ENCODE data around the gene MEGF11.
"Not testable (repeated sequence)": the region's sequence is repeated elsewhere in the genome, so short reads cannot be mapped to it uniquely, and the experiment has no call there.

The MEGF11 gene

GRCh38 chr15:66006986-66007385 is 246.6 kb downstream of the MEGF11 start:
- TF ChIP-seq, protein P1, sequence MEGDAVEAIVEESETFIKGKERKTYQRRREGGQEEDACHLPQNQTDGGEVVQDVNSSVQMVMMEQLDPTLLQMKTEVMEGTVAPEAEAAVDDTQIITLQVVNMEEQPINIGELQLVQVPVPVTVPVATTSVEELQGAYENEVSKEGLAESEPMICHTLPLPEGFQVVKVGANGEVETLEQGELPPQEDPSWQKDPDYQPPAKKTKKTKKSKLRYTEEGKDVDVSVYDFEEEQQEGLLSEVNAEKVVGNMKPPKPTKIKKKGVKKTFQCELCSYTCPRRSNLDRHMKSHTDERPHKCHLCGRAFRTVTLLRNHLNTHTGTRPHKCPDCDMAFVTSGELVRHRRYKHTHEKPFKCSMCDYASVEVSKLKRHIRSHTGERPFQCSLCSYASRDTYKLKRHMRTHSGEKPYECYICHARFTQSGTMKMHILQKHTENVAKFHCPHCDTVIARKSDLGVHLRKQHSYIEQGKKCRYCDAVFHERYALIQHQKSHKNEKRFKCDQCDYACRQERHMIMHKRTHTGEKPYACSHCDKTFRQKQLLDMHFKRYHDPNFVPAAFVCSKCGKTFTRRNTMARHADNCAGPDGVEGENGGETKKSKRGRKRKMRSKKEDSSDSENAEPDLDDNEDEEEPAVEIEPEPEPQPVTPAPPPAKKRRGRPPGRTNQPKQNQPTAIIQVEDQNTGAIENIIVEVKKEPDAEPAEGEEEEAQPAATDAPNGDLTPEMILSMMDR (conservative IDR thresholded peaks at IDR 0.05): no peak

GRCh38 chr15:66004618-66005262 is 248.8 kb downstream of the MEGF11 start:
- TF ChIP-seq, protein P1 (conservative IDR thresholded peaks at IDR 0.05): no peak

More at GRCh38 chr15:66006986-66007385, 246.6 kb downstream of the MEGF11 start:
- no peak overlapping the region for H3K27ac ChIP-seq

GRCh38 chr15:66003129-66003528 is 250.4 kb downstream of the MEGF11 start:
- not testable (repeated sequence) for H3K27ac ChIP-seq

More at GRCh38 chr15:66004618-66005262, 248.8 kb downstream of the MEGF11 start:
- H3K27ac ChIP-seq: no peak overlapping the region

GRCh38 chr15:66001717-66002426 is 251.7 kb downstream of the MEGF11 start:
- TF ChIP-seq, protein P1 (conservative IDR thresholded peaks at IDR 0.05): no peak
- H3K27ac ChIP-seq: no peak overlapping the region

GRCh38 chr15:66001042-66001441 is 252.5 kb downstream of the MEGF11 start:
- TF ChIP-seq, protein P1 (conservative IDR thresholded peaks at IDR 0.05): no peak
- peak overlapping the region; percentile 32; the same call in 1 of the 2 replicates for H3K27ac ChIP-seq

GRCh38 chr15:65998486-65998885 is 255.1 kb downstream of the MEGF11 start:
- TF ChIP-seq, protein P1 (conservative IDR thresholded peaks at IDR 0.05): no peak
- no peak overlapping the region for H3K27ac ChIP-seq

DNA sequence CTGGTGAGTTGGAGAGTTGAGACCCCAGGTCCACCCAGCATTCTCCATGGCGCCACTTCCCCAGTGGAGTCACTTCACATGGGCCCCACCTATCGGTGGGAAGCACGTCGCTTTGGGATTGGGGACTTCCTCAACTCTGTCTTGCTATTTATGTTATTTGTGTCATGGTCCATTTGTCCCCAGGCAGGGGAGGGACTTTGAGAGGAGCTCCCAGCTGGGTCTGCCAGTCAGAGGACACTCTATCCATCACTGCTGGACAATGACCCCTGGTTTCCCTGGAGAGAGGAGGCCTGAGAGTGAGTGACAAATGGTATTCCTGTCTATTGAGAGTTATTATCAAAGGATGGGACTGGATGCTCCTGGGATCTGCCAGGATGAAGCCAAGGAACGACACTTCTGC is 256.6 kb downstream of the MEGF11 start:
- TF ChIP-seq, protein P1 (conservative IDR thresholded peaks at IDR 0.05): no peak

GRCh38 chr15:65994832-65995231 is 258.7 kb downstream of the MEGF11 start:
- TF ChIP-seq, protein P1 (conservative IDR thresholded peaks at IDR 0.05): no peak
- no peak overlapping the region for H3K27ac ChIP-seq

More for the DNA sequence above, 256.6 kb downstream of the MEGF11 start:
- H3K27ac ChIP-seq: no peak overlapping the region
